Ishikawa (cell line): ENCODE data around the gene BABAM2.

Experiments used
- CEBPB ChIP-seq: IDR thresholded peaks from 2 replicates; pipeline ENCODE4 v1.6.1; 2012
- CREB1 ChIP-seq: IDR thresholded peaks from 2 replicates; pipeline ENCODE4 v1.6.1; 2012; ENCODE audit warnings: low read depth
- EGR1 ChIP-seq: IDR thresholded peaks from 2 replicates; pipeline ENCODE4 v1.6.1; 2012
- EP300 ChIP-seq: IDR thresholded peaks from 2 replicates; pipeline ENCODE4 v1.6.1; 2012; ENCODE audit warnings: borderline replicate concordance
- FOXM1 ChIP-seq: IDR thresholded peaks from 2 replicates; pipeline ENCODE4 v1.6.1; 2012; ENCODE audit warnings: low read depth, borderline replicate concordance
- NFIC ChIP-seq: IDR thresholded peaks from 2 replicates; pipeline ENCODE4 v1.6.1; 2012
- RAD21 ChIP-seq: IDR thresholded peaks from 2 replicates; pipeline ENCODE4 v1.6.1; 2012; ENCODE audit warnings: low read depth
- TAF1 ChIP-seq: IDR thresholded peaks from 2 replicates; pipeline ENCODE4 v1.6.1; 2012; ENCODE audit warnings: low read depth, mild to moderate bottlenecking
- TCF12 ChIP-seq: IDR thresholded peaks from 2 replicates; pipeline ENCODE4 v1.6.1; 2012; ENCODE audit warnings: low read depth
- TEAD4 ChIP-seq: IDR thresholded peaks from 2 replicates; pipeline ENCODE4 v1.6.1; 2012
- YY1 ChIP-seq: IDR thresholded peaks from 2 replicates; pipeline ENCODE4 v1.6.1; 2012; ENCODE audit warnings: low read depth
- ZBTB7A ChIP-seq: IDR thresholded peaks from 2 replicates; pipeline ENCODE4 v1.6.1; 2012; ENCODE audit warnings: low read depth
- TF ChIP-seq, protein P1 (sequence below): IDR thresholded peaks from 2 replicates; pipeline ENCODE4 v1.6.1; 2012
- TF ChIP-seq, protein P2 (sequence below): IDR thresholded peaks from 2 replicates; pipeline ENCODE4 v1.6.1; 2012; ENCODE audit warnings: low read depth, mild to moderate bottlenecking

DNA sequence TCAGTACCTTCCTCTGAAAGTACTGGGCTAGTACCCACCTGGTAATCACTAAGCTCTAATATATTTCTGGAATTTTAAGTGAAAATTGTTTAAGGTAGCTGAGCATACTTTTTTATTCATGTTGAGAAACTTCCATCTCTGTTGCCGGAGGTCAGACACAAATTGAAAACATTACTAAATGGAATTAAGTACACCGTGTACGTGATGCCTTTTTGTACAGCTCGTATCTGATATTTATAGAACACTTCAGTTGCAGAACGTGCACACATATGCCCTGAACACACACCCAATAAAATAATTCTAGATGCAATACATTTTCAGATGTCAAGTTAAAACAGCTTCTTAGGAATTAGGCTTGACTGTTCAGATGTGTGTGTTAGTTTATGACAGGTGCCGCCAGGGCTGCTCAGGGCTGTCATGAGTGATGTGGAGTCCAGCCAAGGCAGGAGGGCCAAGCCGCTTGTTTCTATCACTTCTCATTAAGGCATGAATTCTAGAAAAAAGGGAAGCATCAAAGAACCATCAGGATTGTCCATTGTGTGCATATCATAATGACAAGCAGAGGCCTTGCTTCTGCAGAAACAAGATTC lies 421.2 kb downstream of the BABAM2 start:
- TF ChIP-seq TAF1, result no peak
- no peak for TF ChIP-seq YY1
- TF ChIP-seq, protein P1, sequence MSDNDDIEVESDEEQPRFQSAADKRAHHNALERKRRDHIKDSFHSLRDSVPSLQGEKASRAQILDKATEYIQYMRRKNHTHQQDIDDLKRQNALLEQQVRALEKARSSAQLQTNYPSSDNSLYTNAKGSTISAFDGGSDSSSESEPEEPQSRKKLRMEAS, result no peak
- TF ChIP-seq, protein P2, sequence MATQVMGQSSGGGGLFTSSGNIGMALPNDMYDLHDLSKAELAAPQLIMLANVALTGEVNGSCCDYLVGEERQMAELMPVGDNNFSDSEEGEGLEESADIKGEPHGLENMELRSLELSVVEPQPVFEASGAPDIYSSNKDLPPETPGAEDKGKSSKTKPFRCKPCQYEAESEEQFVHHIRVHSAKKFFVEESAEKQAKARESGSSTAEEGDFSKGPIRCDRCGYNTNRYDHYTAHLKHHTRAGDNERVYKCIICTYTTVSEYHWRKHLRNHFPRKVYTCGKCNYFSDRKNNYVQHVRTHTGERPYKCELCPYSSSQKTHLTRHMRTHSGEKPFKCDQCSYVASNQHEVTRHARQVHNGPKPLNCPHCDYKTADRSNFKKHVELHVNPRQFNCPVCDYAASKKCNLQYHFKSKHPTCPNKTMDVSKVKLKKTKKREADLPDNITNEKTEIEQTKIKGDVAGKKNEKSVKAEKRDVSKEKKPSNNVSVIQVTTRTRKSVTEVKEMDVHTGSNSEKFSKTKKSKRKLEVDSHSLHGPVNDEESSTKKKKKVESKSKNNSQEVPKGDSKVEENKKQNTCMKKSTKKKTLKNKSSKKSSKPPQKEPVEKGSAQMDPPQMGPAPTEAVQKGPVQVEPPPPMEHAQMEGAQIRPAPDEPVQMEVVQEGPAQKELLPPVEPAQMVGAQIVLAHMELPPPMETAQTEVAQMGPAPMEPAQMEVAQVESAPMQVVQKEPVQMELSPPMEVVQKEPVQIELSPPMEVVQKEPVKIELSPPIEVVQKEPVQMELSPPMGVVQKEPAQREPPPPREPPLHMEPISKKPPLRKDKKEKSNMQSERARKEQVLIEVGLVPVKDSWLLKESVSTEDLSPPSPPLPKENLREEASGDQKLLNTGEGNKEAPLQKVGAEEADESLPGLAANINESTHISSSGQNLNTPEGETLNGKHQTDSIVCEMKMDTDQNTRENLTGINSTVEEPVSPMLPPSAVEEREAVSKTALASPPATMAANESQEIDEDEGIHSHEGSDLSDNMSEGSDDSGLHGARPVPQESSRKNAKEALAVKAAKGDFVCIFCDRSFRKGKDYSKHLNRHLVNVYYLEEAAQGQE, result no peak
- TF ChIP-seq RAD21, result no peak
- TF ChIP-seq EP300, result no peak
- TF ChIP-seq ZBTB7A, result no peak
- no peak for TF ChIP-seq NFIC
- no peak for TF ChIP-seq CREB1
- no peak for TF ChIP-seq FOXM1
- no peak for TF ChIP-seq CEBPB
- TF ChIP-seq EGR1, result no peak
- TF ChIP-seq TEAD4, result no peak
- TF ChIP-seq TCF12, result no peak
